H1 (cell line): Measurements from ENCODE around the gene SSTR5. TPM values are rescaled to one million over a fixed set of nuclear protein-coding genes. Genes with fewer than 3 reads are reported as not detected.

Source experiments
- CTCF ChIA-PET: fragments of 300-600 bp; sonication (Branson Sonifier 250); formaldehyde crosslinking; loops from one replicate; lab custom pipeline; 2021; ENCODE audit not compliant: partially characterized antibody; lab: Charles Lee
- POLR2A ChIA-PET: fragments of 300-600 bp; sonication (Branson Sonifier 250); formaldehyde crosslinking; loops from one replicate; lab custom pipeline; 2021; ENCODE audit warnings: inconsistent platforms; ENCODE audit not compliant: partially characterized antibody; lab: Charles Lee
- DNase-seq, 2 experiments: peaks; one replicate each; pipeline versions ENCODE4 v3.0.0 to v3.0.0-alpha.2; 2010 to 2022; ENCODE audit warnings: low spot score in 2 of 2, low read depth in 1 of 2, mixed read lengths in 1 of 2
- FAIRE-seq: peaks from 2 replicates; lab custom pipeline; 2011; peaks lifted over from hg19 to GRCh38; lab: Jason Lieb, UNC
- H2AFZ ChIP-seq: 2 replicates; pipeline ENCODE4 v1.8.1; 2012; ENCODE audit warnings: low read length, inconsistent platforms
- H2AK5ac ChIP-seq: 2 replicates; pipeline ENCODE4 v1.6.1; 2013; ENCODE audit warnings: low read depth, low read length
- H2BK120ac ChIP-seq: replicated peaks from 2 replicates; pipeline ENCODE3; 2013; ENCODE audit warnings: low read depth, low read length, inconsistent platforms
- H2BK12ac ChIP-seq: 2 replicates; pipeline ENCODE4 v1.6.1; 2013; ENCODE audit warnings: low read depth, low read length
- H2BK15ac ChIP-seq: 2 replicates; pipeline ENCODE4 v1.6.1; 2013; ENCODE audit warnings: low read length
- H2BK20ac ChIP-seq: 2 replicates; pipeline ENCODE4 v1.6.1; 2013; ENCODE audit warnings: low read length
- H2BK5ac ChIP-seq: 2 replicates; pipeline ENCODE4 v1.6.1; 2013; ENCODE audit warnings: low read depth, low read length
- H3K14ac ChIP-seq: 2 replicates; pipeline ENCODE4 v1.6.1; 2013; ENCODE audit warnings: inconsistent platforms; ENCODE audit not compliant: insufficient read length
- H3K18ac ChIP-seq: 2 replicates; pipeline ENCODE4 v1.6.1; 2013; ENCODE audit warnings: low read length; ENCODE audit errors: extremely low read depth
- H3K23ac ChIP-seq: 2 replicates; pipeline ENCODE4 v1.6.1; 2013; ENCODE audit warnings: inconsistent platforms; ENCODE audit not compliant: insufficient read length
- H3K23me2 ChIP-seq: 2 replicates; pipeline ENCODE4 v1.6.1; 2013; ENCODE audit warnings: low read depth, low read length
- H3K27ac ChIP-seq: 2 replicates; pipeline ENCODE4 v1.6.1; 2011; ENCODE audit warnings: low read depth, low read length, inconsistent platforms
- H3K27me3 ChIP-seq, 4 experiments: replicated peaks in 1 of 4; 1 replicate in 1 of 4; 2 replicates in 3 of 4; pipeline versions ENCODE4 v1.6.1 to v1.8.1; 2011 to 2013; ENCODE audit warnings: low read length in 3 of 4, mild to moderate bottlenecking in 3 of 4, inconsistent platforms in 2 of 4, mixed read lengths in 2 of 4, moderate library complexity in 1 of 4; ENCODE audit not compliant: control insufficient read depth in 3 of 4, insufficient read depth in 3 of 4; ENCODE audit errors: extremely low read depth in 1 of 4
- H3K36me3 ChIP-seq, 4 experiments: 2 replicates each; pipeline versions ENCODE4 v1.6.1 to v1.8.1; 2011 to 2013; ENCODE audit warnings: mild to moderate bottlenecking in 4 of 4, low read length in 3 of 4, moderate library complexity in 2 of 4, control low read depth in 1 of 4, inconsistent platforms in 1 of 4; ENCODE audit not compliant: insufficient read depth in 4 of 4, control insufficient read depth in 2 of 4
- H3K4ac ChIP-seq: replicated peaks from 2 replicates; pipeline ENCODE3; 2013; ENCODE audit warnings: low read length, low read depth, mixed read lengths, inconsistent platforms; ENCODE audit not compliant: insufficient read length
- H3K4me1 ChIP-seq, 4 experiments: replicated peaks in 1 of 4; 1 replicate in 1 of 4; 2 replicates in 3 of 4; pipeline versions ENCODE4 v1.6.1 to v1.8.1; 2011 to 2013; ENCODE audit warnings: low read length in 3 of 4, inconsistent platforms in 2 of 4, mixed read lengths in 1 of 4; ENCODE audit not compliant: insufficient read depth in 4 of 4, control insufficient read depth in 3 of 4
- H3K4me2 ChIP-seq, 2 experiments: 2 replicates each; pipeline versions ENCODE4 v1.6.1 to v1.8.1; 2011 to 2013; ENCODE audit warnings: low read depth in 2 of 2, low read length in 2 of 2, control low read depth in 1 of 2, inconsistent platforms in 1 of 2, mild to moderate bottlenecking in 1 of 2; ENCODE audit not compliant: insufficient read depth in 1 of 2
- H3K4me3 ChIP-seq, 4 experiments: fragments of 200-600, 300-600 bp in 1 of 4; sonication (generic), shearing (Covaris generic), sonication (Bioruptor Twin) in 1 of 4; 2 replicates each; pipeline versions ENCODE4 v1.5.1 to v1.8.1; 2011 to 2016; ENCODE audit warnings: low read length in 4 of 4, low read depth in 3 of 4, control low read depth in 2 of 4, inconsistent platforms in 2 of 4, mild to moderate bottlenecking in 2 of 4, mixed read lengths in 1 of 4, moderate library complexity in 1 of 4; ENCODE audit not compliant: insufficient read depth in 2 of 4; ENCODE audit errors: extremely low read depth in 1 of 4
- H3K56ac ChIP-seq: replicated peaks from 2 replicates; pipeline ENCODE3; 2013; ENCODE audit warnings: low read depth, mild to moderate bottlenecking, mixed read lengths, low read length, inconsistent platforms; ENCODE audit not compliant: insufficient read length
- H3K79me1 ChIP-seq: 2 replicates; pipeline ENCODE4 v1.6.1; 2013; ENCODE audit warnings: low read depth, low read length, control low read depth
- H3K79me2 ChIP-seq, 2 experiments: 2 replicates each; pipeline versions ENCODE4 v1.6.1 to v1.8.1; 2012 to 2013; ENCODE audit warnings: low read length in 2 of 2, mild to moderate bottlenecking in 2 of 2, inconsistent platforms in 1 of 2; ENCODE audit not compliant: insufficient read depth in 2 of 2, control insufficient read depth in 1 of 2
- H3K9ac ChIP-seq, 4 experiments: replicated peaks in 1 of 4; 1 replicate in 1 of 4; 2 replicates in 3 of 4; pipeline versions ENCODE4 v1.6.1 to v1.8.1; 2011 to 2013; ENCODE audit warnings: low read depth in 3 of 4, low read length in 3 of 4, control low read depth in 2 of 4, mild to moderate bottlenecking in 2 of 4, moderate library complexity in 2 of 4, inconsistent platforms in 1 of 4; ENCODE audit errors: extremely low read depth in 1 of 4
- H3K9me3 ChIP-seq, 2 experiments: 2 replicates each; pipeline versions ENCODE4 v1.6.1 to v1.8.1; 2012 to 2013; ENCODE audit warnings: mild to moderate bottlenecking in 2 of 2, moderate library complexity in 2 of 2, control low read depth in 1 of 2, inconsistent platforms in 1 of 2, low read depth in 1 of 2, low read length in 1 of 2, mixed read lengths in 1 of 2; ENCODE audit not compliant: insufficient read depth in 2 of 2
- H4K20me1 ChIP-seq, 2 experiments: replicated peaks in 1 of 2; 2 replicates each; pipeline versions ENCODE3 to v1.8.1; 2011 to 2013; ENCODE audit warnings: inconsistent platforms in 2 of 2, low read length in 2 of 2, mild to moderate bottlenecking in 1 of 2; ENCODE audit not compliant: insufficient read depth in 2 of 2, control insufficient read depth in 1 of 2
- H4K5ac ChIP-seq: 2 replicates; pipeline ENCODE4 v1.6.1; 2013; ENCODE audit warnings: low read length, low read depth, mixed read lengths, inconsistent platforms; ENCODE audit not compliant: insufficient read length
- H4K8ac ChIP-seq: 2 replicates; pipeline ENCODE4 v1.8.0; 2013; ENCODE audit warnings: mild to moderate bottlenecking, moderate library complexity, low read length, inconsistent platforms; ENCODE audit not compliant: insufficient read depth; ENCODE audit errors: extremely low read depth
- H4K91ac ChIP-seq: replicated peaks from 2 replicates; pipeline ENCODE3; 2013; ENCODE audit warnings: low read length, mixed read lengths, inconsistent platforms; ENCODE audit not compliant: insufficient read length
- ATF3 ChIP-seq: IDR thresholded peaks from 2 replicates; pipeline ENCODE4 v1.6.1; 2011; ENCODE audit warnings: low read depth, mild to moderate bottlenecking, low read length; ENCODE audit not compliant: insufficient read depth
- JUND ChIP-seq: IDR thresholded peaks from 2 replicates; pipeline ENCODE4 v1.6.1; 2011; ENCODE audit warnings: mild to moderate bottlenecking, improper control_type of control experiment, low read length
- NANOG ChIP-seq: IDR thresholded peaks from 2 replicates; pipeline ENCODE4 v1.6.1; 2011; ENCODE audit warnings: low read length, low read depth, mild to moderate bottlenecking, inconsistent platforms; ENCODE audit not compliant: insufficient read depth, poor library complexity, severe bottlenecking
- POLR2A ChIP-seq, 2 experiments: IDR thresholded peaks; 1 replicate in 1 of 2; 2 replicates in 1 of 2; pipeline ENCODE4 v1.6.1; 2011; ENCODE audit warnings: low read depth in 2 of 2, low read length in 2 of 2, mild to moderate bottlenecking in 2 of 2; ENCODE audit errors: control extremely low read depth in 1 of 2
- SIRT6 ChIP-seq: IDR thresholded peaks from one replicate; pipeline ENCODE4 v1.7.1; 2012; ENCODE audit warnings: low read length, inconsistent platforms
- TAF1 ChIP-seq: IDR thresholded peaks from 2 replicates; pipeline ENCODE4 v1.6.1; 2011; ENCODE audit warnings: mild to moderate bottlenecking, low read depth, low read length
- TCF12 ChIP-seq: IDR thresholded peaks from 2 replicates; pipeline ENCODE4 v1.6.1; 2011; ENCODE audit warnings: low read depth, mild to moderate bottlenecking, low read length
- TEAD4 ChIP-seq: IDR thresholded peaks from 2 replicates; pipeline ENCODE4 v1.6.1; 2012; ENCODE audit warnings: low read depth, low read length, inconsistent platforms, mixed read lengths
- USF2 ChIP-seq: IDR thresholded peaks from 2 replicates; pipeline ENCODE4 v1.6.1; 2011; ENCODE audit warnings: low read length, improper control_type of control experiment
- WGBS, 2 experiments: shearing (Covaris generic) in 1 of 2; methylation state at CpG; one replicate each; pipeline versions ENCODE4 v1.1.6 to v1.1.7; 2013 to 2015; ENCODE audit warnings: low lambda C conversion rate in 2 of 2, mixed read lengths in 2 of 2, inconsistent platforms in 1 of 2, low coverage in 1 of 2, missing lambda C conversion rate in 1 of 2; ENCODE audit not compliant: insufficient replicate concordance in 2 of 2, insufficient coverage in 1 of 2, insufficient read length in 1 of 2; ENCODE audit errors: extremely low coverage in 1 of 2, missing lambda C conversion rate in 1 of 2; 5-methylcytosine and 5-hydroxymethylcytosine counted together
- polyA plus RNA-seq, 7 experiments: library from polyadenylated mRNA; depleted of rRNA in 3 of 7; stranded (reverse) in 5 of 7; unstranded in 2 of 7; fragments of >200 nt in 5 of 7; fragments of 200-250 nt in 2 of 7; gene quantifications; 1 replicate in 5 of 7; 2 replicates in 1 of 7; 4 replicates in 1 of 7; pipeline versions ENCODE4 v1.2.1 to v1.2.3, GENCODE V29; 2011 to 2013; ENCODE audit warnings: missing spikeins in 2 of 7, mixed read lengths in 2 of 7
- total RNA-seq: library from RNA; stranded (reverse); fragmentation: NEBNext Ultra II Directional; extraction: Animal tissue kit (Norgen Biotek cat#: 25700); gene quantifications from 2 replicates; pipeline ENCODE4 v1.2.1, GENCODE V29; 2021

The SSTR5 gene
- total and polyA plus RNA-seq, 2 of the 8 experiments (the other 6 are each of a cell fraction or from before 2014, with no cell fraction given) = 0.56 to 0.60 TPM

GRCh38 chr16:1105888-1106620 lies 33.5 kb downstream of the SSTR5 start:
- POLR2A ChIA-PET = no interaction called here
- Histone ChIP-seq H4K91ac (no peak overlapping the region), H3K23me2 (peaks cover 4% of the 10 kb centered on the region; the same call in 1 of the 2 replicates), H2BK12ac (no peak overlapping the region), H2AK5ac (no peak overlapping the region), H2BK120ac (no peak overlapping the region), H2BK20ac (no peak overlapping the region), H3K14ac (no peak overlapping the region), H4K20me1 (peaks cover 0 to 1% of the 10 kb centered on the region in 2 experiments), H3K4me2 (peak overlapping the region in 1 of 2 experiments; percentile 33; a peak in 2 of 4 replicates), H3K9me3 (no peaks in the 10 kb centered on the region), H4K8ac (no peak overlapping the region), H3K23ac (no peak overlapping the region), H3K18ac (no peak overlapping the region), H3K56ac (no peak overlapping the region), H3K36me3 (no peaks in the 10 kb centered on the region), H3K79me1 (no peaks in the 10 kb centered on the region), H3K4me3 (no peak overlapping the region), H3K79me2 (no peaks in the 10 kb centered on the region), H3K27ac (no peak overlapping the region), H4K5ac (no peak overlapping the region), H3K4ac (no peak overlapping the region), H3K9ac (no peak overlapping the region), H3K4me1 (peaks cover 0 to 12% (median 3%) of the 10 kb centered on the region in 4 experiments; a peak in 4 of 7 replicates), H2BK5ac (no peak overlapping the region), H3K27me3 (peaks cover 0 to 12% (median 5%) of the 10 kb centered on the region in 4 experiments; a peak in 5 of 7 replicates), H2AFZ (no peak overlapping the region), H2BK15ac (no peak overlapping the region)
- 45% methylated on average over 21 of the region's 26 CpGs; no CpG with 5 or more reads in 1 of the 2 experiments for WGBS, 2 experiments
- FAIRE-seq (no peak), DNase-seq (peak in 1 of 2 experiments; percentile 91)
- CTCF ChIA-PET = interaction anchor here (0.6 to 1.5 kb wide), 6 partner anchors 21 to 199 kb away, joined by 3 to 6 read pairs (median 3); no protein-coding TSS in a partner anchor
- TF ChIP-seq ATF3 (peak; percentile 90), POLR2A (IDR thresholded peaks at IDR 0.05; ENCODE audit: control extremely low read depth in 1 of 2, low read depth in 2 of 2, low read length in 2 of 2) (no peak), NANOG (no peak), TEAD4 (0 out of 2 replicates have a peak, but pooled peaks have one; percentile 30), JUND (no peak), TCF12 (no peak), TAF1 (no peak), USF2 (peak; percentile 94), SIRT6 (no peak)
